ENCODE measurements around the gene SEPTIN1. TPM values are rescaled to one million over a fixed set of nuclear protein-coding genes. Genes with fewer than 3 reads are reported as not detected.

Gene SEPTIN1
- total RNA-seq, 4 donors from 2014 or later = 0.86 to 2.5 (median 1.4) TPM

DNA sequence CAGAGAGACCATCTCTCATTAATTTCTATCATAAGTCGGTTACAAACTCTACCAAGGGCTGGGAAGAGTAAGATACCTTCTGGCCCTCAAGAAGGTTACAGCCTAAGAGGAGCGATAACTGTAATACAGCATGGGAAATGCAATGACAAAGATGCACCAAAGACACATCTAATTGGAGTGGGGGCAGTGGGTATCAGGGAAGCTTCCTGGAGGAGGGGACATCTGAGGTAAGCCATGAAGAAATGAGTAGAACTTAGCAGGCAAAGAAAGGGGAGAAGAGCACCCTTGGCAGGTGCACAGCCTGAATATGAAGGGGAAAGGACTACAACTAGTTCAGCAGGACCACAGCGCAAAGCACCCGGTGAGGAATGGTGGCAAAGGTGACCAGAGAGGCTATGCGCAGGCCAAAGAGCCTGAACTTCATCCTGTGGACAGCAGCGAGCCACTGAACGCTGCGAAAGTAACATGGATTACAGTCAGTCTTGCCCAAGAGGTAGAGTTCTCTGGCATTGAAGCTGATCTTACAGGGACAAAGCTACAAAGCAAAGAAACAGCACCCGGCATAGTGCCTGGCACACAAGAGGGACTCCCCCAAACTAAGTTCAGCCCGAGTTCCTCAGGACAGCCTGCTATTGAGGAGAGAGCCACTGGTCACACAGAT is 14.9 kb downstream of the SEPTIN1 start:
- no peak for DNase-seq (ENCODE audit: extremely low spot score)
- Histone ChIP-seq H3K4me3 (peak overlapping the region; percentile 87 to 96 (median 92)), H3K27me3 (no peaks in the 10 kb centered on the region), H3K9me3 (no peaks in the 10 kb centered on the region), H3K36me3 (peaks cover 10 to 41% (median 29%) of the 10 kb centered on the region in 4 donors), H3K4me1 (peaks cover 37 to 55% (median 53%) of the 10 kb centered on the region in 4 donors), H3K27ac (replicated peaks in 1 of 4) (peak overlapping the region; percentile 81 to 94 (median 86))
- WGBS = 68% methylated on average over 9 of the region's 10 CpGs
- intact Hi-C loops (cut with DNase I) = no loop called here
- TF ChIP-seq POLR2AphosphoS5 (IDR thresholded peaks at IDR 0.05) = no peak

DNA sequence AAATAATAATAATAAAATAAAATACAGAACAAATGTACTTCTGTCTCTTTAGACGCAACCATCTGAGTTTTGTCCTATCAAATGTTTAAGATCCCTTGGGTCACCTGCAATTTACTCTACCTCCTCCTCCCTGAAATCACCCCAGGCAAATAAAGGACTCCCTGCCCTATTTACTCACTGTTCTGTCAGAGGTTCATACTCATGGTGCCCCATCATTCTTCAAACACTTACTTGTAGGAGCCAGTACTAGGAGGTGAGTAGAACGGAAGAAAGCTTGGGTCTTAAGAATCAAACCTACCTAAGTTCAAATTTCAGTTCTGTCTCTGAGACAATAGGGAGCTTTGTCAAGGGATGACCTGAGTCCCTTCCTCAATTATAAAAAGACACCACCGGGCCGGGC is 15.8 kb downstream of the SEPTIN1 start:
- TF ChIP-seq POLR2AphosphoS5 (IDR thresholded peaks at IDR 0.05) = no peak
- peaks cover 10 to 51% (median 36%) of the 10 kb centered on the region in 4 donors for H3K36me3 ChIP-seq
- H3K4me1 ChIP-seq = peaks cover 29 to 54% (median 50%) of the 10 kb centered on the region in 4 donors
- peak overlapping the region in 1 of 4 donors; percentile 9 for H3K27ac ChIP-seq (replicated peaks in 1 of 4)
- H3K27me3 ChIP-seq = no peaks in the 10 kb centered on the region
- WGBS = 82% methylated on average over 4 of the region's 4 CpGs
- intact Hi-C loops (cut with DNase I) = no loop called here
- H3K4me3 ChIP-seq = peak overlapping the region in 1 of 4 donors; percentile 96
- no peak for DNase-seq (ENCODE audit: extremely low spot score)
- H3K9me3 ChIP-seq = no peaks in the 10 kb centered on the region

DNA sequence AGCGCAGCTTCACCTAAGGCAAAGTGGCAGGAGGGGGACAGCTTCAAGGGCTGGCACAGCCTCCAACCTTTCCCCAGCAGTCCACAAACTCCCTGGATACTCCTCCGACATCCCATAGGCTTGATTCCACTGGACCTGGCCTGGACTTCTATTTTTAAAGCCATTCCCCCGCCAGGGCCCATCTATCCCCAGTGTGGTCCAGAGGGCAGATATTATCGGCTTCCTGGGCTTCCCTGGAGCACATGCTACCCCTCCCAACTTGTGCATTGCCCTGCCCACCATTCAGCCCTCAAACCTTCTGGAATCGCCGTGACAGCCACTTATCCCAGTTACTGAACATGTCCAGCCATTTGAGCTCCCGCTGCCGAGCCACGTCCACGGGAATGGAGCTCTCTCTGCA is 17.2 kb downstream of the SEPTIN1 start:
- 75% methylated on average over 10 of the region's 10 CpGs for WGBS
- TF ChIP-seq POLR2A (IDR thresholded peaks at IDR 0.05; ENCODE audit: low read depth) (no peak), POLR2AphosphoS5 (IDR thresholded peaks at IDR 0.05) (no peak), CTCF (IDR thresholded peaks at IDR 0.05) (no peak), EP300 (IDR thresholded peaks at IDR 0.05) (no peak)
- intact Hi-C loops (cut with DNase I) = no loop called here
- H3K27ac ChIP-seq (replicated peaks in 1 of 4) = no peak overlapping the region
- no peak overlapping the region for H3K4me3 ChIP-seq
- DNase-seq (ENCODE audit: extremely low spot score) = no peak
- no peaks in the 10 kb centered on the region for H3K9me3 ChIP-seq
- H3K4me1 ChIP-seq = peaks cover 26 to 48% (median 45%) of the 10 kb centered on the region in 4 donors
- no peaks in the 10 kb centered on the region for H3K27me3 ChIP-seq
- peaks cover 10 to 64% (median 49%) of the 10 kb centered on the region in 4 donors for H3K36me3 ChIP-seq

GRCh38 chr16:30361180-30361579 is 21.2 kb downstream of the SEPTIN1 start:
- H3K4me3 ChIP-seq = no peak overlapping the region
- TF ChIP-seq POLR2AphosphoS5 (IDR thresholded peaks at IDR 0.05) (no peak), POLR2A (IDR thresholded peaks at IDR 0.05; ENCODE audit: low read depth) (no peak), EP300 (IDR thresholded peaks at IDR 0.05) (no peak), CTCF (IDR thresholded peaks at IDR 0.05) (no peak)
- peaks cover 4 to 24% (median 20%) of the 10 kb centered on the region in 4 donors for H3K4me1 ChIP-seq
- H3K9me3 ChIP-seq = no peaks in the 10 kb centered on the region
- intact Hi-C loops (cut with DNase I) = no loop called here
- no peak for DNase-seq (ENCODE audit: extremely low spot score)
- no peaks in the 10 kb centered on the region for H3K27me3 ChIP-seq
- H3K27ac ChIP-seq (replicated peaks in 1 of 4) = no peak overlapping the region
- 94% methylated on average over 7 of the region's 7 CpGs for WGBS
- peaks cover 18 to 95% (median 79%) of the 10 kb centered on the region in 4 donors for H3K36me3 ChIP-seq

GRCh38 chr16:30359871-30360170 is 22.5 kb downstream of the SEPTIN1 start:
- H3K9me3 ChIP-seq = no peaks in the 10 kb centered on the region
- TF ChIP-seq POLR2A (IDR thresholded peaks at IDR 0.05; ENCODE audit: low read depth) = no peak
- no peak for TF ChIP-seq POLR2AphosphoS5 (IDR thresholded peaks at IDR 0.05)
- TF ChIP-seq CTCF (IDR thresholded peaks at IDR 0.05) = no peak
- no peak for TF ChIP-seq EP300 (IDR thresholded peaks at IDR 0.05)
- no peaks in the 10 kb centered on the region for H3K27me3 ChIP-seq
- peaks cover 7 to 20% (median 17%) of the 10 kb centered on the region in 4 donors for H3K4me1 ChIP-seq
- DNase-seq (ENCODE audit: extremely low spot score) = no peak
- 84% methylated on average over 6 of the region's 6 CpGs for WGBS
- intact Hi-C loops (cut with DNase I) = loop anchor here (10.0 kb wide), 1 partner anchor 45 kb away; the partner anchor contains the start of gene ZNF771
- peaks cover 17 to 81% (median 70%) of the 10 kb centered on the region in 4 donors for H3K36me3 ChIP-seq
- H3K4me3 ChIP-seq = no peak overlapping the region
- H3K27ac ChIP-seq (replicated peaks in 1 of 4) = no peak overlapping the region

Measured in esophagus muscularis mucosa (tissue), 4 donors.